Hindlimb muscle (tissue), 1 donor: ENCODE results near the gene ZNF26. TPM values are rescaled to one million over a fixed set of nuclear protein-coding genes. Genes with fewer than 3 reads are reported as not detected.

ENCODE experiments used
- DNase-seq: peaks from one replicate; pipeline ENCODE4 v3.0.0-alpha.2; 2013
- polyA plus RNA-seq: library from polyadenylated mRNA; unstranded; fragments of 120-200 nt; gene quantifications from one replicate; pipeline ENCODE4 v1.2.1, GENCODE V29; 2013; ENCODE audit not compliant: insufficient read length

ZNF26 gene
- polyA plus RNA-seq, 1 donor: 7.9 TPM

GRCh38 chr12:133063556-133063955 is 77.4 kb downstream of the ZNF26 start:
- DNase-seq: no peak

- no peak for DNase-seq
Observed at GRCh38 chr12:133073836-133074235, 87.7 kb downstream of the ZNF26 start.

Other genes with a start within 250 kb of the ZNF26 start
- 46.4 TPM for gene ANKLE2, start 224.5 kb upstream of the ZNF26 start, polyA plus RNA-seq
- gene GOLGA3, start 157.5 kb upstream of the ZNF26 start, polyA plus RNA-seq: 48.8 TPM
- 20.0 TPM for gene CHFR, start 98.8 kb upstream of the ZNF26 start, polyA plus RNA-seq
- 13.5 TPM for gene ZNF605, start 30.1 kb upstream of the ZNF26 start, polyA plus RNA-seq
- gene ZNF84, start 51.1 kb downstream of the ZNF26 start, polyA plus RNA-seq: 28.3 TPM
- gene ZNF140, start 94.6 kb downstream of the ZNF26 start, polyA plus RNA-seq: 14.9 TPM
- 2.4 TPM for gene ZNF891, start 143.9 kb downstream of the ZNF26 start, polyA plus RNA-seq
- gene ZNF10, start 144.3 kb downstream of the ZNF26 start, polyA plus RNA-seq: 6.2 TPM
- gene ZNF268, start 195.1 kb downstream of the ZNF26 start, polyA plus RNA-seq: 10.2 TPM
- gene ANHX, start 249.5 kb downstream of the ZNF26 start, polyA plus RNA-seq: not detected